ENCODE data around the gene LRRC47. TPM values are rescaled to one million over a fixed set of nuclear protein-coding genes. Genes with fewer than 3 reads are reported as not detected.

The LRRC47 gene
- total RNA-seq, 2 donors from 2014 or later, result 31.9 to 42.7 TPM

DNA sequence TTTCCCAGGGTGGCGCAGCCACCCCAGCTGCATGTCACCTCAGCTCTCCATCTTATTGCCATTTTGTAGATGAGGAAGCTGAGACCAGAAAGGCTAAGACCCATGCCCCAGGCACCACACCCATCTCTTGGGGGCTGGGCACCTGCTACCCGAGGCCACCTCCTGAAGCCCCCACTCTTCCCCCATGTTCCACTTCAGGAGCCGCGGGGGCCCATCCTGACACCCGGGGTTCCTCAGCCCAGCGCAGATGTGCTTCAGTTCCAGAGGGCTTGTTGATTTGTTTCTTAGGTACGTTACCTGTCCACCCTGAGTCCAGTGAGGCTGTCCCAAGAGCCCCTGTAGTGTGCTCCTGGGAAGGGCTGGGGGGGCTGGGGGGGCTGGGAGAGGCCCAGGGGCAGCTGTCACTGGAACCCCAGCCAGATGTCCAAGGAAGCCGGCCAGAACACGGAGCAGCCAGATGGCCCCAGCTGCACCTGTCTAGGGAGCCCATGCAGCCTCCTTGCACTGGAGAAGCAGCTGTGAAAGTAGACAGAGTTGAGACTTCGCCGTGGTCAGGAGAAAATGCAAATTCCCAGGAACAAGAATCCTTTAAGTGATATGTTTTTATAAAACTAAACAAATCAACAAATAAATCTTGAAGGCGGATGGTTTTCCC, 61.1 kb downstream of the LRRC47 start:
- no peaks in the 10 kb centered on the region for H3K36me3 ChIP-seq
- intact Hi-C loops (cut with DNase I), result no loop called here
- TF ChIP-seq, protein P1, sequence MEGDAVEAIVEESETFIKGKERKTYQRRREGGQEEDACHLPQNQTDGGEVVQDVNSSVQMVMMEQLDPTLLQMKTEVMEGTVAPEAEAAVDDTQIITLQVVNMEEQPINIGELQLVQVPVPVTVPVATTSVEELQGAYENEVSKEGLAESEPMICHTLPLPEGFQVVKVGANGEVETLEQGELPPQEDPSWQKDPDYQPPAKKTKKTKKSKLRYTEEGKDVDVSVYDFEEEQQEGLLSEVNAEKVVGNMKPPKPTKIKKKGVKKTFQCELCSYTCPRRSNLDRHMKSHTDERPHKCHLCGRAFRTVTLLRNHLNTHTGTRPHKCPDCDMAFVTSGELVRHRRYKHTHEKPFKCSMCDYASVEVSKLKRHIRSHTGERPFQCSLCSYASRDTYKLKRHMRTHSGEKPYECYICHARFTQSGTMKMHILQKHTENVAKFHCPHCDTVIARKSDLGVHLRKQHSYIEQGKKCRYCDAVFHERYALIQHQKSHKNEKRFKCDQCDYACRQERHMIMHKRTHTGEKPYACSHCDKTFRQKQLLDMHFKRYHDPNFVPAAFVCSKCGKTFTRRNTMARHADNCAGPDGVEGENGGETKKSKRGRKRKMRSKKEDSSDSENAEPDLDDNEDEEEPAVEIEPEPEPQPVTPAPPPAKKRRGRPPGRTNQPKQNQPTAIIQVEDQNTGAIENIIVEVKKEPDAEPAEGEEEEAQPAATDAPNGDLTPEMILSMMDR (IDR thresholded peaks at IDR 0.05), result no peak
- no peak overlapping the region for H3K9ac ChIP-seq (ENCODE audit: low read depth in 2 of 2, low read length in 2 of 2)
- no peak overlapping the region for H3K27ac ChIP-seq
- no peak for DNase-seq
- H3K9me3 ChIP-seq, result no peaks in the 10 kb centered on the region
- no peak overlapping the region for H3K4me3 ChIP-seq
- H3K4me1 ChIP-seq, result no peaks in the 10 kb centered on the region
- H3K27me3 ChIP-seq, result no peaks in the 10 kb centered on the region

DNA sequence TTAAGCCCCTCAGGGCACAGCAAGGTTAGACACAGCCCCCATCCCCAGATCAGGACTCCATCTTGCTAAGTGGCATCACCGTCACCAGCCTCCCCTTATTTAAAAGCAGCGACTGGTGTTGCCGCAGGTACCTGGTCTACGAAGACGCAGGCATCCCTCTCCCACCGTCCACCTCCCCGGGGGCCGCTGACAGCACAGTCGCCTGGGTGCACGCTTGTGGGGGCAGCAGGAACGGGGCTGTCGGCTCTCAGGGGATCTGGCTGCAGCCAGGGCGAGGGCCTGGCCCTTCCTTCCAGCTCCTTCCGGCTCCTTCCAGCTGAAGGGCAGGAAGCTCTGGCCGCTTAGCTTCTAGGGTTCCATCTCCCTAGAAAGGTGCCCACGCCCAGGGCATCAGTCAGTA, 61.7 kb downstream of the LRRC47 start:
- H3K9ac ChIP-seq (ENCODE audit: low read depth in 2 of 2, low read length in 2 of 2), result no peak overlapping the region
- TF ChIP-seq, protein P1 (IDR thresholded peaks at IDR 0.05), result no peak
- H3K4me1 ChIP-seq, result no peaks in the 10 kb centered on the region
- DNase-seq, result no peak
- H3K27me3 ChIP-seq, result no peaks in the 10 kb centered on the region
- H3K4me3 ChIP-seq, result no peak overlapping the region
- H3K9me3 ChIP-seq, result no peaks in the 10 kb centered on the region
- no peak overlapping the region for H3K27ac ChIP-seq
- no peaks in the 10 kb centered on the region for H3K36me3 ChIP-seq
- intact Hi-C loops (cut with DNase I), result no loop called here

DNA sequence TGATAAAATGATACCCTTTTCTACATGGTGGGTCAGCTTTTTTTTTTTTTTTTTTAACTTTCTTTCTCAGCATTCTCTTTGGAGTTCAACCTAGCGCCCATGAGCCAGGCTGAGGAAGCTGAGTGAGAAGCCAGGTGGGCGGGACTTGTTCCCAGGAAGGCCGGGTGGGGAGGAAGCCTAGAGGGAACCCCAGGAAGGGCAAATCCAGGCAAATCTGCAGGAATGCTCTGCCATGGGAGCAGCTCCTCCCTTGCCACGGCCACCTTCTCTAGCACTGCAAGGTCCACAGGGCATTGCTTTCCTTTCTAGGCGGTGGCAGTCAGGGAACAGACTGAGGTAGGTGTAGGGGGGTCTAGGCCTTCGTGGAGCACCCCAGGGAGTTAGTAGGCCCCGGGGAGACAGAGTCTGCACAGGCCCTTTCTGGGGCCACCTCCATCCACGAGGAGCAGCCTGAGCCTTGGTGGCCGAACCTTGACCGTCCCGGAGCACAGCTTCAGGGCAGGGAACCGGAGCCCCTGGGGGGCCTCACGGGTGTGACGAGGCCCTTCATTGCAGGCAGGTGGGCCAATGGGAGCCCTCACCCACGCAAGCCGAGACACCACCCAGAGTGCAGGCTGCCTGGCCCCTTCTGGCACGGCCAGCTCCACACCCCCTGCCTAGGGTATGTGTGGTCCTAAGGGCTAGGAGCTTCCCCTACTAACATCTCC, 62.3 kb downstream of the LRRC47 start:
- H3K9me3 ChIP-seq, result no peaks in the 10 kb centered on the region
- H3K4me3 ChIP-seq, result no peak overlapping the region
- no peak for DNase-seq
- H3K4me1 ChIP-seq, result no peaks in the 10 kb centered on the region
- H3K27ac ChIP-seq, result no peak overlapping the region
- H3K27me3 ChIP-seq, result no peaks in the 10 kb centered on the region
- H3K9ac ChIP-seq (ENCODE audit: low read depth in 2 of 2, low read length in 2 of 2), result no peak overlapping the region
- no peaks in the 10 kb centered on the region for H3K36me3 ChIP-seq
- TF ChIP-seq, protein P1 (IDR thresholded peaks at IDR 0.05), result no peak
- intact Hi-C loops (cut with DNase I), result no loop called here

DNA sequence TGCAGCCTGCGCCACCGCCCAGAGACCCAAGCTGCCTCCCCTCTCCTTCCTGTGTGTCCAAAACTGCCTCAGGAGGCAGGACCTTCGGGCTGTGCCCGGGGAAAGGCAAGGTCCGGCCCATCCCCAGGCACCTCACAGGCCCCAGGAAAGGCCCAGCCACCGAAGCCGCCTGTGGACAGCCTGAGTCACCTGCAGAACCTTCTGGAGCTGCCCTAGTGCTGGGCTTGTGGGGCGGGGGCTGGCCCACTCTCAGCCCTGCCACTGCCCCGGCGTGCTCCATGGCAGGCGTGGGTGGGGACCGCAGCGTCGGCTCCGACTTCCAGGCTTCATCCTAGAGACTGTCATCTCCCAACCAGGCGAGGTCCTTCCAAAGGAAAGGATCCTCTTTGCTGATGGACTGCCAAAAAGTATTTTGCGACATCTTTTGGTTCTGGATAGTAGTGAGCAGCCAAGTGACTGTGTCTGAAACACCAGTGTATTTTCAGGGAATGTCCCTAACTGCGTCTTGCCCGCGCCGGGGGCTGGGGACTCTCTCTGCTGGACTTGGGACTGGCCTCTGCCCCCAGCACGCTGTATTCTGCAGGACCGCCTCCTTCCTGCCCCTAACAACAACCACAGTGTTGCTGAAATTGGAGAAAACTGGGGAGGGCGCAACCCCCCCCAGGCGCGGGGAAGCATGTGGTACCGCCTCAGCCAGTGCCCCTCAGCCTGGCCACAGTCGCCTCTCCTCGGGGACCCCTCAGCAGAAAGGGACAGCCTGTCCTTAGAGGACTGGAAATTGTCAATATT, 63.0 kb downstream of the LRRC47 start:
- no peaks in the 10 kb centered on the region for H3K9me3 ChIP-seq
- no peak for DNase-seq
- no peak overlapping the region for H3K4me3 ChIP-seq
- H3K27ac ChIP-seq, result no peak overlapping the region
- intact Hi-C loops (cut with DNase I), result no loop called here
- no peaks in the 10 kb centered on the region for H3K4me1 ChIP-seq
- no peak overlapping the region for H3K9ac ChIP-seq (ENCODE audit: low read depth in 2 of 2, low read length in 2 of 2)
- no peaks in the 10 kb centered on the region for H3K27me3 ChIP-seq
- H3K36me3 ChIP-seq, result no peaks in the 10 kb centered on the region
- TF ChIP-seq, protein P1 (IDR thresholded peaks at IDR 0.05), result no peak

DNA sequence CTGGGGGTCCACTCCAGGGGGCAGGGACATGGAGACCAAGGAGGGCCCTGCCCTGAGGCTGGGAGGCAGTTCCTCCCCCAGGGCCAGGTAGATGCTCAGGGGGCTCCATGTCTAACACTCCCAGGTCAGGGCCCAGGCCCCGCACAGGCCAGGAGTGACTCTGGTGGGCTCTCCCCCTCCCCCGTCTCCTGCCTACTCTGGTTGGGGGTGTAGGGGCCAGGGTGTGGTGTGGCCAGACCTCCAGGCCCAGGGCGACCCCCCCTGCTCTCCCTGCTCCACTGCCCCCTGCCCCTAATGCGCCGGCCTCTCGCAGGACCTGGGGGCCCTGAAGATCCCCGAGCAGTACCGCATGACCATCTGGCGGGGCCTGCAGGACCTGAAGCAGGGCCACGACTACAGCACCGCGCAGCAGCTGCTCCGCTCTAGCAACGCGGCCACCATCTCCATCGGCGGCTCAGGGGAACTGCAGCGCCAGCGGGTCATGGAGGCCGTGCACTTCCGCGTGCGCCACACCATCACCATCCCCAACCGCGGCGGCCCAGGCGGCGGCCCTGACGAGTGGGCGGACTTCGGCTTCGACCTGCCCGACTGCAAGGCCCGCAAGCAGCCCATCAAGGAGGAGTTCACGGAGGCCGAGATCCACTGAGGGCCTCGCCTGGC, 63.7 kb downstream of the LRRC47 start:
- Histone ChIP-seq H3K4me1 (no peaks in the 10 kb centered on the region), H3K36me3 (no peaks in the 10 kb centered on the region), H3K9ac (ENCODE audit: low read depth in 2 of 2, low read length in 2 of 2) (no peak overlapping the region), H3K4me3 (no peak overlapping the region), H3K9me3 (no peaks in the 10 kb centered on the region), H3K27ac (no peak overlapping the region), H3K27me3 (no peaks in the 10 kb centered on the region)
- no peak for DNase-seq
- TF ChIP-seq, protein P1 (IDR thresholded peaks at IDR 0.05), result no peak
- intact Hi-C loops (cut with DNase I), result no loop called here

Data from colonic mucosa (tissue), 4 donors.